Effector CD4-positive, alpha-beta T cell (primary cell): ENCODE data around the gene ZFPL1.

Source experiments
- DNase-seq: peaks from one replicate; pipeline ENCODE4 v3.0.0-alpha.2; 2020

ZFPL1 gene

GRCh38 chr11:65060913-65061408, 23.1 kb upstream of the ZFPL1 start:
- no peak for DNase-seq

DNA sequence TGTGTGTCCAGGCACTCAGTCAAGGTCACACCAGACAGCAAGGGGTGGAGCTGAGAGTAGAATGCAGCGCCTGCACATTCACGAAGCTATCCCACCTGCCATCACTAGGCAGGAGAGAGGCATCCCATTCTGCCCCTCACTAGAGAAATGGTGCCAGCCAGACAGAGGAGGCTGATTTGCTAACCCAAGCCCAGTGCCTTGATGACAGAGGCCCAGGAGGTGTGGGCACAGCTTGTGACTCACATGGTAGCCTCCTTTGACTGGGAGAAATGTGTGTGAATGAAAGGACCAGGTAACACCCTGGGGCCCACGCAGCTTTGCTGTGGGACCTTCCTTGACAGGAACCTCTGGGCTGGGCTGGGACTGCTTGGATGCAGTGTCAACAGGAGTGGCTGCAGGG, 20.5 kb upstream of the ZFPL1 start:
- DNase-seq = no peak

DNA sequence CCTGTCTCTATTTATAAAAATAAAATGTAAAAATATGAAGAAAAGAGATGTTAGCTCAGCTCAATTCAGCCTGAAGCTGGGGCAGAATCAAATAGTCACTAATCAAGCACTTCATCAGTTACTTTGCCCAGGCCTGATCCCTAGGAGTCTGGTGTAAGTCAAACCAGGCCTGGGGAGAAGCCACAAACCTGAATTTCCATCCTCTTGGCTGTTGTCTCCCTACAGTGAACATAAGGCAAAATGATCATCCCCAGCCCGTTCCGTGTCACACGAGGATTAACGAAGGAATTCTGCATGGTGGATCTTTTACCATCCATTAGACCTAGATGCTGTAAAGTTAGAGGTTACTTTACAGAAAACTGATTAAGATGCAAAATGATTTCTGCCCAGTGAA, 19.2 kb upstream of the ZFPL1 start:
- no peak for DNase-seq

- no peak for DNase-seq
Observed at GRCh38 chr11:65065851-65066250, 18.2 kb upstream of the ZFPL1 start.

- DNase-seq = no peak
Observed at GRCh38 chr11:65066315-65066714, 17.7 kb upstream of the ZFPL1 start.

DNA sequence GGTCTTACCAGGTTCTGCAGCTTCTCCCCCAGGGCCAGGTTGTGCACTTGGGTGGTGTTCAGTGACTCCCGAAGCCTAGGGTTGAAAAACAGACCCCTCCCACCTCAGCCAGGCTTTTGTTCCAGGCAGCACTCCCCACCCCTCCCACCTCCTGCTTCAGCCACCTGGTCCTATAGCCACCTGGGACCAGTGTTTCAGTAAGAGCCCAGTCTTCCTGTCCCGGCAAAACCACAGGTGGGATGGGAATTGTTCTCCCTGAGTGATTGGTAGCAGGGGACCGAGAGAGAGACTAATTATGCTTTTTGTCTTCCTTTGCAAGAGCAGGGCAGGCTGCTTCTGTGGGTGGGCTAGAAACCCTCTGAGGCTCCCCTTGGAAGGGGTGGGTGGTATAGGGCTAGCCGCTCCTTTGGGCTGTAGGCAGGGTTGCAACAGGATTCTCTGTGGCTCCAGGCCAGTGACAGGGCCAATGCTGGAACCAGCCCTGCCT, 17.2 kb upstream of the ZFPL1 start:
- no peak for DNase-seq

- no peak for DNase-seq
Observed at GRCh38 chr11:65067446-65067845, 16.6 kb upstream of the ZFPL1 start.

DNA sequence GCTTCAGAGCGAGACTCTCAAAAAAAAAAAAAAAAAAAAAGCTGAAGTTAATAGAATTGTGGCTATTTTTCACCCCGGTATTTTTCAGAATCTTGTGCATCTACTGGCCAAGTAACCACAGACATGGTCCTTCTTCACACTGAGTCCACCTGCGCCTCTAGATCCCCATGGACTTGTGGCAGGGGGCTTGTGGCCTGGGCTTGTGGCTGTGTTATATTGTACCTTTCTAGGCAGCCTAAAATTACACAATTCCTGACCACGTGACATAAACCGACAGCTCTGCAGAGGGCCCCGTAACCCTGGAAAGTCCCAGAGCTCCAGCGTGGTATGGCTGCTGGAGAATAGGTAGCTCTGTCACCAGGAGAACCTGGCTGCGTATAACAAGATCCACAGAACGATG, 14.8 kb upstream of the ZFPL1 start:
- no peak for DNase-seq

DNA sequence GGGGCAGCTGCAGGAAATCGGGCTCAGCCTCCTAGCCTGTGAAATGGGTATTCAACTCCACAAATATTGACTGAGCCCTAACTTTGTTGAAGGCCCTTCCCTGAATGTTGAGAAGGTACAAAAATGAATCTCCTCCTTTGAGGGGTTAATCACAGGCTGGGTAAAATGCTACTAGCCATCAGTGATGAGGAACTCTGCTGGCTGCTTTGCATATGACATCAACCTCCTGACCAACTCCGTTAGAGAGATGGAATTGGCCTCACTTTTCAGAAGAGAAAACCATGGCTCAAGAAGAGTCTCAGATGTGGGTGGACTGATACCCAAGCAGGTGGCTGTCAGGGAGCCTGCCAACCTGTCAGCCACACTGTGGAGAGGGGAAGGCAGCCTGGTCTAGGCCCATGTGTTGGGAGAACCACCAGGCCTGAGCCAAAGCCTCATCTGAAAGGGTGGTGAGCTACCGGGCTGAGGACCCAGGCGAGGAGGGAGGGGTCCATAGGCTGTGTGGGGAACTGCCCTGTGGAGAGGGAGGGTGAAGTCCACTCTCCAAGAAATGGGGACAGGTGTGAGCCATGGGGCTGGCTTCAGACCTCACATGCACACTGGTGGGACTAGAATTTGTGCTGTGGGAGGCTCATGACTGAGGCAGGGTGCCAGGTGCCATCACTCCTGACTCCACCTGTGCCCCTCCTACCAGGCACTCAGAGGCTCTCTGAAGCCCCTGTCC, 12.0 kb upstream of the ZFPL1 start:
- no peak for DNase-seq

- no peak for DNase-seq
Observed at GRCh38 chr11:65072631-65072966, 11.4 kb upstream of the ZFPL1 start.

GRCh38 chr11:65077451-65077850, 6.6 kb upstream of the ZFPL1 start:
- no peak for DNase-seq

DNA sequence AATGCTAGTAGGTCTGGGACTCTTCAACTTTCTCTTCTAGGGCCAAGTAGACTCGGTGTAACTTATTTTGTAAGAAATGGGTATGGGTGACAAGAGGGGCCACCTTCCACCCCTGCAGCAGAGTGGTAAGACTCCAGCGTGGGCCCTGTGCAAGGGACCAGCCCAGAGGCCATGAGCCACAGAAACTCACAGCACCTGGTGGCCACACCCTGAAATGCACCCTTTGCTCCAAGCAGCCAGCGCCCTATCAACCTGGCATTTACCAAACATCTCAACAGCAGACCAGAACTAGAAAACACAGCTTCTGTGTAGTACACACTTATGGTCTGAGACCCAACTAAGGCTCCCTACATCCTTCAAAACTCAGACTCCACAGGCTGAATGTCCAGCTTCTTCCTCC, 5.9 kb upstream of the ZFPL1 start:
- DNase-seq = peak; percentile 62

DNA sequence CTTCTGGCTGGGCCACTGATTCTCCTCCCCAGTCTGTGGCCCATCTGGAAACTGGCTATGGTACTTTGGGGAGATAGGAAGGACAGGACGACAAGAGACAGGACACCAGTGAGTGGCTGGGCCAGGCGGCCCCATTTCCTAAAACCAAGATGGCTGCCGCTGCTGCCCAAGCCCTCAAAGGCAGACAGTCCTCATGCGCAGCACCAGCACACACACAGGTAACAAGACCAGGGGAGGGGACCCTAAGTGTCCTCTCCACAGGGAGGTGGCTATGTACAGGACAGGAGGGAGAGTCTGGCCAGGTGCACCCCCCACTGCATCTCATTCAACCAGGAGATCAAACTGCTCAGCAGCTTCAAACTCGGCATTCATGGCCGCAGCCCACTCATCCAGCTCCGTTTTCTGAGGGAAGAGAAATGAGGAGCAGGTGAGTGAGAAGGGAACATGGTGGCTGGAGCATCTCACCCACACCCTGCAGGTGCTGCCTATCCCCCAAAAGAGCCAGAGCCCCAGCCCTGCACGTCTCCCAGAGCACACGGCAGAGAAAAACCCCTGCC, 5.2 kb upstream of the ZFPL1 start:
- no peak for DNase-seq

GRCh38 chr11:65083134-65083833, 738 bp upstream of the ZFPL1 start:
- DNase-seq = no peak

GRCh38 chr11:65084598-65085375, 765 bp downstream of the ZFPL1 start:
- DNase-seq = no peak

- no peak for DNase-seq
Observed at GRCh38 chr11:65085446-65085845, 1.4 kb downstream of the ZFPL1 start.

- no peak for DNase-seq
Observed at GRCh38 chr11:65086809-65087208, 2.8 kb downstream of the ZFPL1 start.

DNA sequence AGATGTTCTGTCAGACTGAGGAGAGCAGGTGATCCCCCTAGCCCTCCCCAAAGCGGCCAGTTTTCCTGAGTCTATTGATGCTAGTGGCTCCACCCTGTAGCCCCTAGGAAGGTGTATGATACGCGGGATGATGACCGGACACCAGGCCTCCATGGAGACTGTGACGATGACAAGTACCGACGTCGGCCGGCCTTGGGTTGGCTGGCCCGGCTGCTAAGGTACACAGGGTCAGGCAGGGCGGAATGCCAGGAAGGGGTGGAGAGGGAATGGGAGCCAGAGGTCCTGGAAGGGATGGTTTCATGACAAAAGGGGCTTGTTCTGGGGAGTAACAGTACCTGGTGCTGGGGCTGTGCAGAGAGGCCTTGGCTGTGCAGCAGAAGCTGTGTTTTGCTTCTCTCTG, 3.2 kb downstream of the ZFPL1 start:
- DNase-seq = no peak

DNA sequence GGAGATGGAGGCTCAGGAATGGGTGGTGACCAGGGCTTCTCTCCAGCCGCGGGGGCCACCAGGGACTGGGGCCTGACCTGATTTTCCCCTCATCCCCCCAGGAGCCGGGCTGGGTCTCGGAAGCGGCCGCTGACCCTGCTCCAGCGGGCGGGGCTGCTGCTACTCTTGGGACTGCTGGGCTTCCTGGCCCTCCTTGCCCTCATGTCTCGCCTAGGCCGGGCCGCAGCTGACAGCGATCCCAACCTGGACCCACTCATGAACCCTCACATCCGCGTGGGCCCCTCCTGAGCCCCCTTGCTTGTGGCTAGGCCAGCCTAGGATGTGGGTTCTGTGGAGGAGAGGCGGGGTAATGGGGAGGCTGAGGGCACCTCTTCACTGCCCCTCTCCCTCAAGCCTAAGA, 3.8 kb downstream of the ZFPL1 start:
- no peak for DNase-seq

DNA sequence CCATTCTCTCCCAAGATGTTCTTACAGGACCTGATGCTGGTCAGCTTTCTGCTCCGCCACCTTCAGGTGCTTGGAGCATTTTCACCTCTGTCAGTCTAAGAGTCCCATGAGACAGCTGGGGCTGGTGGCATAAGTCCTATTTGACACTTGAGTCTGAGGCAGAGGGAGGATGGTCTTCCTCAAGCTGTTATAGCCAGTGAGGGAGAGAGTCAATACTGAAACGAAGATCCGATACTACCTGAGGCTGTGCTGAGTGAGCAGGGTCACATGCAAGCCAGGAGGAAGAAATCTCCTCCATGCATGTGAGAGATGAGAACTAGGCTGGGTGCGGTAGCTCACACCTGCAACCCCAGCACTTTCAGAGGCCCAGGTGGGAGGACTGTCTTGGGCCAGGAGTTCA, 5.6 kb downstream of the ZFPL1 start:
- DNase-seq = no peak

DNA sequence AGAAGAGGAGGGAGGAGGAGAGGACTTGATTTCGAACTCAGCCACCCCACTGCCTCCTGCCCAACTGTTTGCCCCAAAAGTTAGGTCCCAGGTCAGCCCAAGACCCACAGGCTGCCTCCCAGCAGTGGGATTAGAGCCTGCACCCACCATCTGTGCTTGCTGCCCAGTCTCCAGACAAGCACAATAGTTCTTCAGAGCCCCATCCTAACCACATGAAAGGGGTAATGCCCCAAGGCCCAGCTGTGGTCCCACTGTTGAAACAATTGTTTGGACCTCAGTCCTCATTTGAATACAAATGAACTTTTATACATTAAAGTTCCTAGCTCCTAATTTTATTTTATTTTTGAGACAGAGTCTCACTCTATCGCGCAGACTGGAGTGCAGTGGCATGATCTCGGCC, 6.6 kb downstream of the ZFPL1 start:
- DNase-seq = no peak

GRCh38 chr11:65095427-65095826, 11.4 kb downstream of the ZFPL1 start:
- DNase-seq = no peak
